HG03066 (cell line): ENCODE results near the gene KCNH8.

Source experiments
- ATAC-seq: cut with Tn5 transposase; IDR thresholded peaks from one replicate; pipeline ENCODE4 v1.9.1; 2021; ENCODE audit warnings: low read depth; ENCODE audit not compliant: unreplicated experiment

The KCNH8 gene

DNA sequence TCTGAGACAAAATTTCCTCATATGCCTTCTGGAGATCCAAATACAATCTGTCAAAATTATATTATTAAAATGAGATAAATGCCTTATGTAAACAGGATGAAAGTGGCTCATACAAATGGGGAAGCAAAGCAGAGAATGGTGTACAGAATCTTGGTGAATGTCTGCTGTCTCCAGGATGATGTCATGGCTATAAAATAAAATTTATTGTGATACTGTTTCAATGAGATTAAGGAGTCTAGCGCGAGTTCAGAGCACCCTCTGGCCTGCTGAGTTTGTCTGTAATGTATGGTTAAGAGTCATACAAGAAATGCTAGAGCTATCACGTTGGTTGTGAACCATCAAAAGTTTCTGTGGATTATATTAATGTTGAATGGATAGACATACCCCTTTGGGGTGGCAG is 426.0 kb downstream of the KCNH8 start:
- ATAC-seq: no peak

DNA sequence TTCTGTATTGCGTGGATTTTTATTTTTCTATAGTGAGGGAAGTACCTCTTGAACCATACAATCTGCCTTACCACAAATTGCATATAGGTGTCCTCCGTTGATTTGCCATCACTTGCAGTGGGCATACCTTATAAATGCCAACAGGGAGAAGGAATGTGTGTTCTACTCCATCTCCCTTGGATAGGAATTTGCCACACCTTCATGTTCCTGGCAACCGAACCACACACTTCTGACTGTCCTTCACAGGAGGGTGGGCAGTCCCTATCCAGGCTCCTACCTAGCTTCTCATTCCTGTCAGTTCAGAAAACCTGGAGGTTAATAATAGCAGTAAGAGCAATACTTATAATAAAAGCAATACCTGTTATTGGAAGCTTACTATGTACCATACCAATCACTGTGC is 428.0 kb downstream of the KCNH8 start:
- no peak for ATAC-seq
